IMR-90 (cell line): ENCODE data around the gene DPYD.

Experiments
- CEBPB ChIP-seq: IDR thresholded peaks from 2 replicates; pipeline ENCODE4 v1.6.1; 2012; ENCODE audit warnings: low read depth, low read length, improper control_type of control experiment
- CTCF ChIP-seq: conservative IDR thresholded peaks from 2 replicates; pipeline ENCODE4 v1.5.1; 2012; ENCODE audit warnings: mild to moderate bottlenecking, low read depth, low read length, improper control_type of control experiment
- FOS ChIP-seq: fragments of 150-350 bp; IDR thresholded peaks from 2 replicates; pipeline ENCODE4 v1.6.1; 2016; ENCODE audit warnings: low read depth, low read length
- NFE2L2 ChIP-seq: fragments of 150-350 bp; IDR thresholded peaks from 2 replicates; pipeline ENCODE4 v1.6.1; 2016; ENCODE audit warnings: low read depth, mild to moderate bottlenecking, low read length
- POLR2A ChIP-seq: IDR thresholded peaks from 2 replicates; pipeline ENCODE4 v1.6.1; 2012; ENCODE audit warnings: mild to moderate bottlenecking, low read depth, low read length
- RAD21 ChIP-seq: IDR thresholded peaks from 2 replicates; pipeline ENCODE4 v1.6.1; 2012; ENCODE audit warnings: low read length, improper control_type of control experiment
- RCOR1 ChIP-seq: IDR thresholded peaks from 2 replicates; pipeline ENCODE4 v1.6.1; 2012; ENCODE audit warnings: mild to moderate bottlenecking, low read length, improper control_type of control experiment; ENCODE audit not compliant: insufficient replicate concordance
- RFX5 ChIP-seq: IDR thresholded peaks from 2 replicates; pipeline ENCODE4 v1.8.0; 2012; ENCODE audit warnings: low read depth, mild to moderate bottlenecking, low read length, moderate library complexity
- TF ChIP-seq, protein P1 (sequence below): fragments of 150-350 bp; IDR thresholded peaks from 2 replicates; pipeline ENCODE4 v1.6.1; 2017; ENCODE audit warnings: mild to moderate bottlenecking, antibody characterized with exemption, low read length, low read depth

GRCh38 chr1:97651250-97651649, 269.6 kb downstream of the DPYD start:
- no peak for TF ChIP-seq CTCF
- no peak for TF ChIP-seq POLR2A
- TF ChIP-seq, protein P1, sequence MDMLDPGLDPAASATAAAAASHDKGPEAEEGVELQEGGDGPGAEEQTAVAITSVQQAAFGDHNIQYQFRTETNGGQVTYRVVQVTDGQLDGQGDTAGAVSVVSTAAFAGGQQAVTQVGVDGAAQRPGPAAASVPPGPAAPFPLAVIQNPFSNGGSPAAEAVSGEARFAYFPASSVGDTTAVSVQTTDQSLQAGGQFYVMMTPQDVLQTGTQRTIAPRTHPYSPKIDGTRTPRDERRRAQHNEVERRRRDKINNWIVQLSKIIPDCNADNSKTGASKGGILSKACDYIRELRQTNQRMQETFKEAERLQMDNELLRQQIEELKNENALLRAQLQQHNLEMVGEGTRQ: no peak
- no peak for TF ChIP-seq RAD21
- no peak for TF ChIP-seq FOS
- no peak for TF ChIP-seq CEBPB
- TF ChIP-seq RFX5: no peak
- no peak for TF ChIP-seq NFE2L2
- no peak for TF ChIP-seq RCOR1
